GM20431 (cell line): ENCODE results near the gene GUCY2D.

Source experiments
- in situ Hi-C: fragments of 300-500 bp; cut with MseI, MboI; formaldehyde crosslinking; loops from one replicate; pipeline ENCODE4 v1.15.0; 2020; ENCODE audit warnings: low sequenced_read_pairs; ENCODE audit not compliant: unreplicated experiment

The GUCY2D gene

GRCh38 chr17:7989781-7990655, 12.4 kb upstream of the GUCY2D start:
- in situ Hi-C loops = loop anchor here (10.0 to 25.0 kb wide), 2 partner anchors 75 to 253 kb away; partner anchors contain the start of gene RNF227

- in situ Hi-C loops = loop anchor here (25.0 kb wide), 1 partner anchor 255 kb away; no protein-coding TSS in a partner anchor
These were observed 9.9 kb upstream of the GUCY2D start for GRCh38 chr17:7992516-7992915.

- in situ Hi-C loops = loop anchor here (25.0 kb wide), 1 partner anchor 256 kb away; no protein-coding TSS in a partner anchor
These were observed 9.5 kb upstream of the GUCY2D start for GRCh38 chr17:7992924-7993323.

- in situ Hi-C loops = loop anchor here (25.0 kb wide), 1 partner anchor 257 kb away; no protein-coding TSS in a partner anchor
These were observed 8.3 kb upstream of the GUCY2D start for GRCh38 chr17:7993972-7994589.

GRCh38 chr17:7995724-7996123, 6.7 kb upstream of the GUCY2D start:
- in situ Hi-C loops = loop anchor here (25.0 kb wide), 1 partner anchor 258 kb away; no protein-coding TSS in a partner anchor

- in situ Hi-C loops = loop anchor here (25.0 kb wide), 1 partner anchor 260 kb away; no protein-coding TSS in a partner anchor
These were observed 5.2 kb upstream of the GUCY2D start for GRCh38 chr17:7997186-7997585.

GRCh38 chr17:8002721-8003593, 542 bp downstream of the GUCY2D start:
- in situ Hi-C loops = no loop called here

GRCh38 chr17:8003594-8004181, 1.3 kb downstream of the GUCY2D start:
- in situ Hi-C loops = no loop called here

- in situ Hi-C loops = no loop called here
These were observed 2.5 kb downstream of the GUCY2D start for GRCh38 chr17:8004899-8005298.

- in situ Hi-C loops = no loop called here
These were observed 2.9 kb downstream of the GUCY2D start for GRCh38 chr17:8005357-8005756.

GRCh38 chr17:8005967-8006730, 3.7 kb downstream of the GUCY2D start:
- in situ Hi-C loops = no loop called here

- in situ Hi-C loops = no loop called here
These were observed 4.6 kb downstream of the GUCY2D start for GRCh38 chr17:8006836-8007680.

GRCh38 chr17:8007836-8008235, 5.4 kb downstream of the GUCY2D start:
- in situ Hi-C loops = no loop called here

- in situ Hi-C loops = no loop called here
These were observed 9.7 kb downstream of the GUCY2D start for GRCh38 chr17:8012045-8012580.

- in situ Hi-C loops = no loop called here
These were observed 10.7 kb downstream of the GUCY2D start for GRCh38 chr17:8012996-8013640.

- in situ Hi-C loops = no loop called here
These were observed 11.5 kb downstream of the GUCY2D start for GRCh38 chr17:8013731-8014557.

GRCh38 chr17:8014558-8014850, 12.1 kb downstream of the GUCY2D start:
- in situ Hi-C loops = no loop called here
